Naive thymus-derived CD8-positive, alpha-beta T cell (primary cell): Measurements from ENCODE around the gene TM9SF3. TPM values are rescaled to one million over a fixed set of nuclear protein-coding genes. Genes with fewer than 3 reads are reported as not detected.
A peak's percentile ranks its signal among the peaks of the same experiment; 100 is the strongest.

Experiments used
- ATAC-seq, 2 donors: fragments of 150-1000 bp; cut with Tn5 transposase in 1 of 2; sonication (Bioruptor Pico), chemical (Tn5 transposase) in 1 of 2; 1 replicate in 1 of 2; 2 replicates in 1 of 2; pipeline ENCODE4 v1.10.0; 2021; ENCODE audit warnings: mild to moderate bottlenecking in 2 of 2, moderate library complexity in 2 of 2
- POLR2A ChIA-PET: fragments of 350-600 bp; sonication (Branson Sonifier 250); formaldehyde crosslinking; loops from one replicate; lab custom pipeline; 2021; ENCODE audit warnings: antibody characterized with exemption; lab: Charles Lee
- DNase-seq, 10 donors: peaks; one replicate each; pipeline versions ENCODE4 v3.0.0 to v3.0.0-alpha.2; 2020 to 2022
- H3K27ac Mint-ChIP-seq, 10 donors: one replicate each; pipeline ENCODE4 v1.8.0; 2020 to 2022; ENCODE audit warnings: mild to moderate bottlenecking in 10 of 10, mixed read lengths in 10 of 10, moderate library complexity in 4 of 10, inconsistent platforms in 1 of 10
- H3K27me3 Mint-ChIP-seq, 5 donors: one replicate each; pipeline ENCODE4 v1.8.0; 2021 to 2022; ENCODE audit warnings: mixed read lengths in 5 of 5
- H3K36me3 Mint-ChIP-seq, 3 donors: one replicate each; pipeline ENCODE4 v1.8.0; 2020 to 2022; ENCODE audit warnings: mixed read lengths in 3 of 3, mild to moderate bottlenecking in 2 of 3, inconsistent platforms in 1 of 3
- H3K4me1 Mint-ChIP-seq, 4 donors: one replicate each; pipeline ENCODE4 v1.8.0; 2021 to 2022; ENCODE audit warnings: mixed read lengths in 4 of 4
- H3K4me3 Mint-ChIP-seq, 10 donors: one replicate each; pipeline ENCODE4 v1.8.0; 2020 to 2022; ENCODE audit warnings: mild to moderate bottlenecking in 10 of 10, mixed read lengths in 10 of 10, moderate library complexity in 6 of 10, inconsistent platforms in 1 of 10
- H3K9me3 Mint-ChIP-seq, 9 donors: one replicate each; pipeline ENCODE4 v1.8.0; 2020 to 2022; ENCODE audit warnings: mixed read lengths in 9 of 9, mild to moderate bottlenecking in 3 of 9, inconsistent platforms in 1 of 9, moderate library complexity in 1 of 9
- polyA plus RNA-seq, 3 donors: library from polyadenylated mRNA; unstranded; fragments of 300-500 nt; fragmentation: Illumina TruSeq; gene quantifications; one replicate each; pipeline ENCODE4 v1.2.3, GENCODE V29; 2021
- total RNA-seq, 8 experiments: library from RNA in 2 of 8; stranded (reverse) in 2 of 8; gene quantifications; one replicate each; pipeline ENCODE4 v1.2.3 and lab custom pipeline; 2021 to 2026

TM9SF3 gene
- total and polyA plus RNA-seq, 5 experiments from 2014 or later = 61.8 to 81.3 (median 71.2) TPM

DNA sequence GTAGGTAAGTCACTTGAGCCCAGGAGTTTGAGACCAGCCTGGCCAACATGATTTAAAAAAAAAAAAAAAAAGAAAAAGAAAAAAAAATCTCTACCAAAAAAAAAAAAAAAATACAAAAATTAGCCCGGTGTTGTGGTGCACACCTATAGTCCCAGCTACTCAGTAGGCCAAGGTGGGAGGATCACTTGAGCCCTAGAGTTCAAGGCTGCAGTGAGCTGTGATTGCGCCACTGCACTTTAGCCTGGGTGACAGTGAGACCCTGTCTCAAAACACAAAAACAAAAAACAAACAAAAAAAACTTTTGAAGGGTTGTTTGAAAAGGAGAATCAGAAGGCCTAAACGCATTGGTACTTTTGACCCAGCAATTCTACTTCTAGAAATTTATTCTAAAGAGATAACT lies 86.8 kb downstream of the TM9SF3 start:
- Mint-ChIP-seq H3K9me3 (no peaks in the 10 kb centered on the region), H3K27me3 (peaks cover 3 to 18% (median 13%) of the 10 kb centered on the region in 5 donors), H3K4me3 (no peak overlapping the region), H3K4me1 (no peaks in the 10 kb centered on the region), H3K36me3 (no peaks in the 10 kb centered on the region), H3K27ac (no peak overlapping the region)
- ATAC-seq (no peak), DNase-seq (no peak)
- POLR2A ChIA-PET = no interaction called here

- POLR2A ChIA-PET = no interaction called here
- ATAC-seq = no peak
- Mint-ChIP-seq H3K4me1 (peaks cover 0 to 3% (median 0%) of the 10 kb centered on the region in 4 donors), H3K27ac (no peak overlapping the region), H3K27me3 (peaks cover 9 to 27% (median 18%) of the 10 kb centered on the region in 5 donors), H3K9me3 (no peaks in the 10 kb centered on the region), H3K36me3 (no peaks in the 10 kb centered on the region), H3K4me3 (no peak overlapping the region)
- no peak for DNase-seq
Measured at GRCh38 chr10:96497391-96497790, 89.4 kb downstream of the TM9SF3 start.

GRCh38 chr10:96496281-96496925 lies 90.4 kb downstream of the TM9SF3 start:
- Mint-ChIP-seq H3K36me3 (no peaks in the 10 kb centered on the region), H3K27ac (no peak overlapping the region), H3K27me3 (peaks cover 9 to 19% (median 11%) of the 10 kb centered on the region in 5 donors), H3K4me1 (peaks cover 0 to 3% (median 0%) of the 10 kb centered on the region in 4 donors), H3K9me3 (no peaks in the 10 kb centered on the region), H3K4me3 (peak overlapping the region in 1 of 10 donors; percentile 20)
- ATAC-seq (no peak), DNase-seq (no peak)
- POLR2A ChIA-PET = no interaction called here

- Mint-ChIP-seq H3K36me3 (no peaks in the 10 kb centered on the region), H3K9me3 (no peaks in the 10 kb centered on the region), H3K27me3 (peaks cover 9 to 15% (median 10%) of the 10 kb centered on the region in 5 donors), H3K4me3 (no peak overlapping the region), H3K27ac (no peak overlapping the region), H3K4me1 (peaks cover 0 to 3% (median 0%) of the 10 kb centered on the region in 4 donors)
- DNase-seq = no peak
- POLR2A ChIA-PET = no interaction called here
- no peak for ATAC-seq
Measured at GRCh38 chr10:96495544-96495943, 91.3 kb downstream of the TM9SF3 start.

DNA sequence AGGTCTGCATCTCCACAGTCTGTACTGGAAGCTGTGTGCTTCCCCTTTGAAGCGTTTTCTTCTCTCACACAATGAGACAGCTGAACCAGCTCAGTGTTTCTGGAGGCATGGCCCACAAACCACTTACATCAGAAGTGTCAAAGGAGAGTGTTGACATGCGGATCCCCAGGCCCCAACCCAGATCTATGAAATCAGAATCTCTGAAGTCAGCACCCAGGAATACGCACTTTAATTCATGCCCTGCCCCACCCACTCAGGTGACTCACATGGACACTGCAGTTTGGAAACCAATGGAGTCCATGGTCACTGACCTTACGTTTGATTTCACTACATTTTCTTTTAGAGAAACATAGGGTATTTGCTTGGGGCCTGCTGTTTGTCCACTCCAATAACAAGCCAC lies 92.1 kb downstream of the TM9SF3 start:
- Mint-ChIP-seq H3K9me3 (no peaks in the 10 kb centered on the region), H3K27me3 (peaks cover 9 to 15% (median 10%) of the 10 kb centered on the region in 5 donors), H3K4me3 (no peak overlapping the region), H3K27ac (no peak overlapping the region), H3K36me3 (no peaks in the 10 kb centered on the region), H3K4me1 (peaks cover 0 to 3% (median 0%) of the 10 kb centered on the region in 4 donors)
- ATAC-seq (no peak), DNase-seq (no peak)
- POLR2A ChIA-PET = no interaction called here

- Mint-ChIP-seq H3K9me3 (no peaks in the 10 kb centered on the region), H3K36me3 (no peaks in the 10 kb centered on the region), H3K27me3 (peaks cover 9 to 17% (median 11%) of the 10 kb centered on the region in 5 donors), H3K4me3 (no peak overlapping the region), H3K27ac (no peak overlapping the region), H3K4me1 (peaks cover 0 to 3% (median 0%) of the 10 kb centered on the region in 4 donors)
- ATAC-seq = no peak
- no peak for DNase-seq
- POLR2A ChIA-PET = no interaction called here
Measured at GRCh38 chr10:96493871-96494525, 92.8 kb downstream of the TM9SF3 start.

DNA sequence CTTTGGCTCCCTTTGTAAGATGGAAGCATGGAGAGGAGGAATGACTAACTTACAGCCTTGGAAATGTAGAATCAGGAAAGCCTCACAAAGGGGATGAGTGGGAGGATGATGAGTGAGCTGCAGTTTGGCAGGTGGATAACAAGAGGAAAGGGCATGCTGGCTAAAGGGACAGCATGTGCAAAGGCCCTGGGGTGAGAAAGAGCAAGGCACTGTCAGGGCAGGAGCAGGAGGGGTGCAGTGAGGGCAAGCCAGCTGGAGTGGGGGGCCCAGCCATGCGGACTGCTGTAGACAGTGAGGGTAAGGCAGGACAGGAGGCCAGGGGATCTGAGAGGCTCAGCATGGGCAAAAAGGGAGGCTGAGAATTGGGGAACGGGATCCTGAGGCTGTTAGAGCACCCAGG lies 93.6 kb downstream of the TM9SF3 start:
- ATAC-seq = no peak

DNA sequence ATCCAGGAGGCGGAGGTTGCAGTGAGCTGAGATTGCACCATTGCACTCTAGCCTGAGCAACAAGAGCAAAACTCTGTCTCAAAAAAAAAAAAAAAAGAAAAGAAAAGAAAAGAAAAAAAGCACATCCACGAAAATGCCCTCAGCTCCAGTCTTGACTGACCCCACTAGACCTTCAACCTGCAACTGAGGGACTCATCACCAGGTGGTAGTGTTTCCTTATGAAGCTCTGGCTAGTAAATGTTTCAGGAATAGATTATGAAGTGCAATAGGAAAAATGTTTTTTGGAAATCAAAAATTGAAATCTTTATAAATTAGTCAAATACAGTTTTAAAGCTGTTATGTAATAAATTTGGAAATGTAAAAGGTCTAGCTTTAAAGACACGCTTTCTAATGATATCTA lies 95.5 kb downstream of the TM9SF3 start:
- DNase-seq (no peak), ATAC-seq (no peak)
- Mint-ChIP-seq H3K36me3 (no peaks in the 10 kb centered on the region), H3K4me3 (no peak overlapping the region), H3K9me3 (no peaks in the 10 kb centered on the region), H3K27me3 (peaks cover 9 to 15% (median 13%) of the 10 kb centered on the region in 5 donors), H3K4me1 (peaks cover 0 to 3% (median 0%) of the 10 kb centered on the region in 4 donors), H3K27ac (no peak overlapping the region)
- POLR2A ChIA-PET = no interaction called here

More for the DNA sequence above, 93.6 kb downstream of the TM9SF3 start:
- POLR2A ChIA-PET = no interaction called here
- Mint-ChIP-seq H3K27ac (no peak overlapping the region), H3K4me3 (no peak overlapping the region), H3K36me3 (no peaks in the 10 kb centered on the region), H3K9me3 (no peaks in the 10 kb centered on the region), H3K4me1 (peaks cover 0 to 3% (median 0%) of the 10 kb centered on the region in 4 donors), H3K27me3 (peaks cover 9 to 17% (median 15%) of the 10 kb centered on the region in 5 donors)
- no peak for DNase-seq

GRCh38 chr10:96488161-96488935 lies 98.5 kb downstream of the TM9SF3 start:
- no peaks in the 10 kb centered on the region for H3K9me3 Mint-ChIP-seq
- no peak for ATAC-seq
- POLR2A ChIA-PET = no interaction called here
- no peak overlapping the region for H3K4me3 Mint-ChIP-seq
- H3K27me3 Mint-ChIP-seq = peaks cover 5 to 17% (median 11%) of the 10 kb centered on the region in 5 donors
- peaks cover 0 to 3% (median 0%) of the 10 kb centered on the region in 4 donors for H3K4me1 Mint-ChIP-seq
- H3K27ac Mint-ChIP-seq = no peak overlapping the region
- DNase-seq = no peak
- H3K36me3 Mint-ChIP-seq = no peaks in the 10 kb centered on the region

- DNase-seq (no peak), ATAC-seq (no peak)
- Mint-ChIP-seq H3K4me1 (no peaks in the 10 kb centered on the region), H3K4me3 (no peak overlapping the region), H3K27ac (no peak overlapping the region), H3K36me3 (no peaks in the 10 kb centered on the region), H3K27me3 (peaks cover 9 to 29% (median 19%) of the 10 kb centered on the region in 5 donors), H3K9me3 (no peaks in the 10 kb centered on the region)
- POLR2A ChIA-PET = no interaction called here
Measured at GRCh38 chr10:96482815-96483588, 103.8 kb downstream of the TM9SF3 start.

DNA sequence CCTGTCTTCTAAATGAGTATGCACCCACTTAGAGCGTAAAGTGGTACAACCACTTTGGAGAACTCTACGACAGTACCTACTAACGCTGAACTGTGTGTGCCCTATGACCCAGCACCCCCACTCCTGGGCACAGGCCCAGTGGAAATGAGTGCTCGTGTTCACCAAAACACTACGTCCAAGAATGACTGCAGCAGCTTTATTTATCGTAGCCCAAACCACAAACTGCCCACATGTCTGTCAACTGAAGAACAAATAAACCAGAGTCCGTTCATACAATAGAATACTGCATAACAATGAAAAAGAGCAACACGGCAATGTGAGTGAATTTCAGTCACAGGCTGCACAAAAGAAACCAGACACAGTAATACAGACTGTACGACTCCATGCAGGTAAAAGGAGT lies 108.5 kb downstream of the TM9SF3 start:
- Mint-ChIP-seq H3K27me3 (peaks cover 10 to 35% (median 30%) of the 10 kb centered on the region in 5 donors), H3K36me3 (no peaks in the 10 kb centered on the region), H3K4me3 (no peak overlapping the region), H3K4me1 (no peaks in the 10 kb centered on the region), H3K27ac (no peak overlapping the region), H3K9me3 (peaks cover 0 to 2% (median 0%) of the 10 kb centered on the region in 9 donors)
- POLR2A ChIA-PET = no interaction called here
- DNase-seq (no peak), ATAC-seq (no peak)

GRCh38 chr10:96473866-96474265 lies 112.9 kb downstream of the TM9SF3 start:
- DNase-seq (no peak), ATAC-seq (no peak)
- H3K4me3 Mint-ChIP-seq = no peak overlapping the region
- POLR2A ChIA-PET = no interaction called here
- peaks cover 6 to 35% (median 19%) of the 10 kb centered on the region in 5 donors for H3K27me3 Mint-ChIP-seq
- H3K36me3 Mint-ChIP-seq = no peaks in the 10 kb centered on the region
- peaks cover 0 to 2% (median 0%) of the 10 kb centered on the region in 9 donors for H3K9me3 Mint-ChIP-seq
- no peak overlapping the region for H3K27ac Mint-ChIP-seq
- peaks cover 0 to 3% (median 1%) of the 10 kb centered on the region in 4 donors for H3K4me1 Mint-ChIP-seq
